Mesenchymal stem cell (in vitro differentiated cells and primary cell): ENCODE results near the gene LCN1.

Source experiments
- DNase-seq: peaks from one replicate; pipeline ENCODE4 v3.0.0-alpha.2; 2013
- H2AFZ ChIP-seq: one replicate; pipeline ENCODE4 v1.6.1; 2013; ENCODE audit warnings: low read depth, mild to moderate bottlenecking, control low read depth, inconsistent platforms, low read length, moderate library complexity
- H2AK5ac ChIP-seq: 2 replicates; pipeline ENCODE4 v1.6.1; 2013; ENCODE audit warnings: low read length, moderate library complexity, mild to moderate bottlenecking, inconsistent platforms; ENCODE audit not compliant: severe bottlenecking
- H2BK120ac ChIP-seq: one replicate; pipeline ENCODE4 v1.6.1; 2013; ENCODE audit warnings: low read depth, mild to moderate bottlenecking, inconsistent platforms, low read length, moderate library complexity
- H2BK12ac ChIP-seq, 2 experiments: one replicate each; pipeline ENCODE4 v1.6.1; 2013; ENCODE audit warnings: inconsistent platforms in 2 of 2, low read length in 2 of 2, mild to moderate bottlenecking in 2 of 2, moderate library complexity in 2 of 2, control low read depth in 1 of 2
- H2BK15ac ChIP-seq: one replicate; pipeline ENCODE4 v1.6.1; 2013; ENCODE audit warnings: mild to moderate bottlenecking, low read depth, inconsistent platforms; ENCODE audit not compliant: poor library complexity, severe bottlenecking
- H2BK5ac ChIP-seq: 2 replicates; pipeline ENCODE4 v1.6.1; 2013; ENCODE audit warnings: low read depth, mild to moderate bottlenecking, low read length, control low read depth, inconsistent platforms; ENCODE audit not compliant: poor library complexity, severe bottlenecking
- H3K14ac ChIP-seq, 2 experiments: one replicate each; pipeline ENCODE4 v1.6.1; 2013; ENCODE audit warnings: inconsistent platforms in 2 of 2, low read length in 2 of 2, control low read depth in 1 of 2, mild to moderate bottlenecking in 1 of 2, moderate library complexity in 1 of 2
- H3K18ac ChIP-seq, 2 experiments: one replicate each; pipeline ENCODE4 v1.6.1; 2013; ENCODE audit warnings: inconsistent platforms in 2 of 2, low read length in 2 of 2, control low read depth in 1 of 2, low read depth in 1 of 2, mild to moderate bottlenecking in 1 of 2
- H3K23ac ChIP-seq, 2 experiments: one replicate each; pipeline ENCODE4 v1.6.1; 2013; ENCODE audit warnings: inconsistent platforms in 2 of 2, low read length in 2 of 2, mild to moderate bottlenecking in 2 of 2, moderate library complexity in 2 of 2, control low read depth in 1 of 2
- H3K27ac ChIP-seq: 2 replicates; pipeline ENCODE4 v1.5.1; 2013; ENCODE audit warnings: mild to moderate bottlenecking, moderate library complexity, low read length, control low read depth, inconsistent platforms; ENCODE audit not compliant: poor library complexity, severe bottlenecking
- H3K27me3 ChIP-seq, 2 experiments: 2 replicates each; pipeline versions ENCODE4 v1.6.1 to v1.7.0; 2013; ENCODE audit warnings: low read length in 2 of 2, mild to moderate bottlenecking in 2 of 2, moderate library complexity in 2 of 2, control low read depth in 1 of 2, inconsistent platforms in 1 of 2; ENCODE audit not compliant: control insufficient read depth in 1 of 2, insufficient read depth in 1 of 2
- H3K36me3 ChIP-seq, 2 experiments: 2 replicates each; pipeline versions ENCODE4 v1.6.1 to v1.7.0; 2013; ENCODE audit warnings: low read length in 2 of 2, control low read depth in 1 of 2, inconsistent platforms in 1 of 2, low read depth in 1 of 2, mild to moderate bottlenecking in 1 of 2; ENCODE audit not compliant: insufficient read depth in 2 of 2, control insufficient read depth in 1 of 2
- H3K4ac ChIP-seq, 2 experiments: one replicate each; pipeline ENCODE4 v1.6.1; 2013; ENCODE audit warnings: inconsistent platforms in 2 of 2, low read length in 2 of 2, mild to moderate bottlenecking in 2 of 2, moderate library complexity in 2 of 2, control low read depth in 1 of 2, low read depth in 1 of 2
- H3K4me1 ChIP-seq: 2 replicates; pipeline ENCODE4 v1.6.1; 2013; ENCODE audit warnings: low read depth, low read length, control low read depth; ENCODE audit not compliant: control insufficient read depth, insufficient read depth
- H3K4me2 ChIP-seq: 2 replicates; pipeline ENCODE4 v1.6.1; 2013; ENCODE audit warnings: low read length, mild to moderate bottlenecking, inconsistent platforms; ENCODE audit not compliant: poor library complexity, severe bottlenecking
- H3K4me3 ChIP-seq, 2 experiments: 2 replicates each; pipeline versions ENCODE4 v1.5.1 to v1.7.0; 2013; ENCODE audit warnings: low read length in 2 of 2, mild to moderate bottlenecking in 2 of 2, control low read depth in 1 of 2, low read depth in 1 of 2; ENCODE audit not compliant: insufficient read depth in 1 of 2
- H3K79me1 ChIP-seq: replicated peaks from 2 replicates; pipeline ENCODE4 v1.6.1; 2013; ENCODE audit warnings: mild to moderate bottlenecking, control low read depth, low read length, inconsistent platforms; ENCODE audit not compliant: poor library complexity, severe bottlenecking
- H3K9ac ChIP-seq: 2 replicates; pipeline ENCODE4 v1.7.0; 2013; ENCODE audit warnings: mild to moderate bottlenecking, low read length, moderate library complexity
- H3K9me3 ChIP-seq: 2 replicates; pipeline ENCODE4 v1.7.0; 2013; ENCODE audit warnings: mild to moderate bottlenecking, low read length; ENCODE audit not compliant: control insufficient read depth
- H4K8ac ChIP-seq: one replicate; pipeline ENCODE4 v1.6.1; 2013; ENCODE audit warnings: inconsistent platforms, mild to moderate bottlenecking, low read length, moderate library complexity
- H4K91ac ChIP-seq: one replicate; pipeline ENCODE4 v1.6.1; 2013; ENCODE audit warnings: mild to moderate bottlenecking, low read length, inconsistent platforms
- WGBS: methylation state at CpG from one replicate; pipeline ENCODE4 v1.1.7; 2013; ENCODE audit warnings: mixed read lengths; 5-methylcytosine and 5-hydroxymethylcytosine counted together

LCN1 gene

DNA sequence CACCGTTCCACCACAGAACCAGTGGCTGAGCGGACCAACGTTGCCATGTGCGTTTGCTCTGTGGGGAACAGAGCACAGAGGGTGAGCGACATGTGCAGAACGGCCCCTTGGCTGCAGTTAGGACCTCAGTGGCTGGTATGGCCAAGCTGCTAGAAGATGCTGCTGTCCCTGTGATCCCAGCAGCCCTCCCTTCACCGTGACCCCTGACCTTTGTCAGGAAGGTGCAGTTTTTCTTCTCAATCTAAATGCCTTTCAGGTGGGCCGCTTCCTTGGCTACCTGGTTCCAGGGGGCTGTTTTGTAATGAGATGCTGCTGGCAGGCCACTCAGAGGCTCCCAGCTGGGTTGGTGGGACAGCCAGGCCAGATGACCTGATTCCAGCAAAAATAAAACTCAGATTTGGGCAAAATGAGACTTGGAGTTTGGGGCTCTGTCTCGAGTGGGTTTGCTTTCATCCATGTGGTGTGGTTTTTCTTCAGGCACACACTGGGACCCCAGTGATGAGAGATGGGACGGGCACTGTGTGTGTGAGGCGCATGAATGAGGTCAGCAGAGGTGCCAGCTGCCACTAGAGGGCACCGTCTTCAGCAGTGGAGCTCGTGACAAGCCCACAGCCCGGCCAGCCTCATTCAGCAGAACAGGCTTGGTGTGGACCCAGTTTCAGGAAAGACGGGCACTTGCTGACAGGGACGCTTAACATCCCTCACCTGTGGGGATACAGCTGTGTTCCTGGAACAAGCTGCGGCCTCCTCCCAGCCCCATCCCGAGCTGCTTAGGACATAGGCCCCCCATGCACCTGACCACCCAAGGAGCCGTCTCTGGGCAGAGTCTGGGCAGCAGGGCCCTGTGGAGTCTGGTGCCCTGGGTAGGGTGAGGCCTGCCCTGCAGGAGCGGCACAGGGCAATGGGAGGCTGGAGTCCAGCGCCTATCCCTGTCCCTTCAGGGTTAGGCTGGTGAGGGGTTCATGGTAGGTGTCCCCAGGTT lies 16.7 kb upstream of the LCN1 start:
- Histone ChIP-seq H3K18ac (no peak overlapping the region), H3K14ac (no peak overlapping the region), H3K4me1 (peaks cover 32% of the 10 kb centered on the region), H4K91ac (peak overlapping the region; percentile 70), H3K9me3 (peaks cover 7% of the 10 kb centered on the region), H2AK5ac (no peak overlapping the region), H3K23ac (no peak overlapping the region), H3K27ac (no peak overlapping the region), H2AFZ (no peak overlapping the region), H3K9ac (no peak overlapping the region), H3K4ac (no peak overlapping the region), H3K36me3 (peaks cover 31 to 49% of the 10 kb centered on the region in 2 experiments), H2BK15ac (no peak overlapping the region), H2BK120ac (no peak overlapping the region), H2BK5ac (no peak overlapping the region), H3K4me3 (no peak overlapping the region), H2BK12ac (no peak overlapping the region), H3K4me2 (no peak overlapping the region), H3K79me1 (peaks cover 37% of the 10 kb centered on the region), H3K27me3 (no peaks in the 10 kb centered on the region), H4K8ac (peak overlapping the region; percentile 62)
- 76% methylated on average over 21 of the region's 21 CpGs for WGBS
- DNase-seq = peak; percentile 67

DNA sequence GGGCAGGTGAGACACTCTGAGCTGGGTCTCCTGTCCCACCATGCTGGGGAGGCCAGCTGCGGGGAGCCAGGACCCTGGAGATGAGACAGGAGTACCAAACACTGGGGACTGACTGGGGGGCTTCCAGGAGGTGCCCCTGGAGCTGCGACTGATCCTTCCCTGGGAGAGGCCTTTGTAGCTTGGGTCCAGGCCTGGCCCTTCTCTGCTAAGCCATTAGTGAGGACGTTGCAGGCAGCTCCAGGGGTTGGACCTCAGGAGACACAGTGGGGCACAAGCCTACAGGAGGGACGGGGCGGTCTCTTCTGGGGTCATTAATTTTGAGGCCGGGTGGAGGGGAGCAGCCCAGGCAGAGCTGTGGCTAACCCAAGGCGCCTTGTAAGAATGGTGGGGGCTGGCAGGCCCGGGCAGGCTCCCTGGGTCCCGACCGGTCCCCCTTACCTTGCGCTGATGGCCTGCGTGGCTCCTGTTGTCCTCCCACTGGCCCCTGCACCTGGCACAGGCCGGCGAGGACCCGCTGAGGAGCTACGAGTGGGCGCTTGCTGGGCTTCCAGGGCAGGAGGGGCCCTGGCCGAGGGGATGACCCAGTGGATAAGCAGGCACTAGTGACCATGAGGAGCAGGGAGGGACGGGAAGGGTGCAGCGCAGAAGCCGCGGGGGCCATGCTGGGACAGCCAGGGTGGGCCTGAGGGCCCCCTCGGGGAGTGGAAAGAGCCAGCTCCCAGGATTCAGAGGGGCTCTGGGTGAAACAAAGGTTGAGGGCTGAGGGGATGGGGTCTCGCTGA lies 15.6 kb upstream of the LCN1 start:
- Histone ChIP-seq H3K4me1 (peaks cover 30% of the 10 kb centered on the region), H3K9me3 (peaks cover 7% of the 10 kb centered on the region), H3K4ac (no peak overlapping the region), H3K18ac (no peak overlapping the region), H3K36me3 (peaks cover 31 to 49% of the 10 kb centered on the region in 2 experiments), H2BK5ac (no peak overlapping the region), H3K27ac (no peak overlapping the region), H3K23ac (no peak overlapping the region), H2AK5ac (no peak overlapping the region), H3K27me3 (no peaks in the 10 kb centered on the region), H2BK12ac (no peak overlapping the region), H3K4me2 (no peak overlapping the region), H3K9ac (no peak overlapping the region), H3K4me3 (no peak overlapping the region), H3K14ac (no peak overlapping the region), H2BK15ac (no peak overlapping the region), H2BK120ac (no peak overlapping the region), H4K8ac (no peak overlapping the region), H3K79me1 (peaks cover 37% of the 10 kb centered on the region), H2AFZ (no peak overlapping the region), H4K91ac (no peak overlapping the region)
- 95% methylated on average over 24 of the region's 24 CpGs for WGBS
- DNase-seq = no peak

DNA sequence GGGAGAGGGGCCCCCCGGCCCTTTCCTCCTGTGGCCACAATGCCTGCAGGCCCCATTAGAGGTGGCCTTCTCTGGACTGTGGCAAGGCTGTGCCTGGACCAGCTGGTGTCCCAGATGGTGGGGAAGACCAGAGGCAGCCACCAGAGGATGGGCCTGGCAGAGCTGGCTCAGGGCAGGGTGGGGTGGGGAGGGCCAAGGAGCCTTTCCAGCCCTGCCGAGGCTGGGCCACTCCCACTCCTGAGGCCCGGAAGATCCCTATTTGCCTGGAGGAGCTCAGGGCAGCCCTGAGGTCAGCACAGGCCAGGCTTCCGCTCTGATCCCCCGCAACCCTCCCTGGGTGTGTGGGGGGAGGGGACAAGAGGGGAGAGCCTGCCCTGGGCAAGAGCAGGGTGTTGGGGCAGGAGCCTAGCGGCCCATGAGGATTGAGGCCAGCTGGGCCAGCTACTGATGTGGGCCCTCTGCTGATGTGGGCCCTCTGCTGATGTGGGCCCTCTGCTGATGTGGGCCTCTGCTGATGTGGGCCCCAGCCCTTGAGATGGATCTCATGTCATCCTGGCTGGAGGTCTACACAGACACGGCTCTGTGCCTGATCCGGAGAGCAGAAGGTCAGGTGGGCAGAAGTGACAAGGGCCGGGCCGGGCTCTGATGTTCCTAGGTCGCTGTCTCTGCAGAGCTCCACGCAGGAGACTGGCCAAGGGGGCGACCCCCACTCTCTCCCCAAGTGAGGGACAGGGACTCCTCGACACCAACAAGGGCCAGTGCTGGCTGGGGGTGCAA lies 14.7 kb upstream of the LCN1 start:
- H3K4me1 ChIP-seq = peaks cover 28% of the 10 kb centered on the region
- no peak overlapping the region for H2BK120ac ChIP-seq
- peak overlapping the region; percentile 58 for H2BK15ac ChIP-seq
- no peak overlapping the region for H3K27ac ChIP-seq
- no peaks in the 10 kb centered on the region for H3K27me3 ChIP-seq
- H3K9me3 ChIP-seq = peaks cover 7% of the 10 kb centered on the region
- no peak overlapping the region for H2BK12ac ChIP-seq
- no peak overlapping the region for H3K4ac ChIP-seq
- H3K18ac ChIP-seq = peak overlapping the region in 1 of 2 experiments; percentile 46
- peak overlapping the region; percentile 58 for H4K91ac ChIP-seq
- H4K8ac ChIP-seq = peak overlapping the region; percentile 27
- no peak overlapping the region for H2BK5ac ChIP-seq
- no peak overlapping the region for H3K23ac ChIP-seq
- H3K4me2 ChIP-seq = no peak overlapping the region
- H2AFZ ChIP-seq = no peak overlapping the region
- H3K14ac ChIP-seq = no peak overlapping the region
- no peak overlapping the region for H3K4me3 ChIP-seq
- H3K36me3 ChIP-seq = peaks cover 31 to 48% of the 10 kb centered on the region in 2 experiments
- no peak overlapping the region for H3K9ac ChIP-seq
- 63% methylated on average over 13 of the region's 14 CpGs for WGBS
- DNase-seq = peak; percentile 7
- no peak overlapping the region for H2AK5ac ChIP-seq
- peaks cover 35% of the 10 kb centered on the region for H3K79me1 ChIP-seq
